Breast epithelium (tissue), 3 donors: ENCODE results near the gene MBLAC1.

Experiments
- POLR2A ChIP-seq: fragments of 450-650 bp; IDR thresholded peaks from one replicate; pipeline ENCODE4 v1.6.1; 2016; ENCODE audit warnings: antibody characterized with exemption, mild to moderate bottlenecking, moderate library complexity
- POLR2AphosphoS5 ChIP-seq, 3 donors: sonication (generic); formaldehyde crosslinking; IDR thresholded peaks; one replicate each; pipeline ENCODE4 v1.6.1; 2017; ENCODE audit warnings: antibody characterized with exemption in 3 of 3
- TF ChIP-seq, protein P1 (sequence below), 3 donors: fragments of 450-650 bp; IDR thresholded peaks; one replicate each; pipeline ENCODE4 v1.5.1; 2016 to 2017; ENCODE audit warnings: antibody characterized with exemption in 3 of 3, mild to moderate bottlenecking in 3 of 3, moderate library complexity in 3 of 3

DNA sequence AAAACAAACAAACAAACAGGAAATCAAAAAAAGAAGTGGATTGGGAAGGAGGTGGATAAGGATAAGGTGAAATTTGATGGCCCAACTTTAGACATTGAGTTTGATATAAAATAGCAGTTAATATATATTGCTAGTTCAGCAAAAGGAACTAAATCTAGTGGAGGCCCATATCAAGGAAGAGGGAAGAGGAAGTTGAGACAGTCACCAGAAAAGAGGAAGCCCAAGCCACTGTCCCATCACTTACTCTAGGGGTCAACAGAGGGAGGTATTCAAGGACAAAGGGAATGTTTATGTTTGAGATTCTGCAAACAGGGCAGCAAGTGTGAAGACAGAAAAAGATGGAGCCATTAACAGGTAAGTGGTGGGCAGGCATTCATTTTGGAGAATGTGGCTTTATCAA, 25.6 kb downstream of the MBLAC1 start:
- no peak for TF ChIP-seq POLR2A
- no peak for TF ChIP-seq POLR2AphosphoS5 (IDR thresholded peaks at IDR 0.05)
- TF ChIP-seq, protein P1, sequence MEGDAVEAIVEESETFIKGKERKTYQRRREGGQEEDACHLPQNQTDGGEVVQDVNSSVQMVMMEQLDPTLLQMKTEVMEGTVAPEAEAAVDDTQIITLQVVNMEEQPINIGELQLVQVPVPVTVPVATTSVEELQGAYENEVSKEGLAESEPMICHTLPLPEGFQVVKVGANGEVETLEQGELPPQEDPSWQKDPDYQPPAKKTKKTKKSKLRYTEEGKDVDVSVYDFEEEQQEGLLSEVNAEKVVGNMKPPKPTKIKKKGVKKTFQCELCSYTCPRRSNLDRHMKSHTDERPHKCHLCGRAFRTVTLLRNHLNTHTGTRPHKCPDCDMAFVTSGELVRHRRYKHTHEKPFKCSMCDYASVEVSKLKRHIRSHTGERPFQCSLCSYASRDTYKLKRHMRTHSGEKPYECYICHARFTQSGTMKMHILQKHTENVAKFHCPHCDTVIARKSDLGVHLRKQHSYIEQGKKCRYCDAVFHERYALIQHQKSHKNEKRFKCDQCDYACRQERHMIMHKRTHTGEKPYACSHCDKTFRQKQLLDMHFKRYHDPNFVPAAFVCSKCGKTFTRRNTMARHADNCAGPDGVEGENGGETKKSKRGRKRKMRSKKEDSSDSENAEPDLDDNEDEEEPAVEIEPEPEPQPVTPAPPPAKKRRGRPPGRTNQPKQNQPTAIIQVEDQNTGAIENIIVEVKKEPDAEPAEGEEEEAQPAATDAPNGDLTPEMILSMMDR (IDR thresholded peaks at IDR 0.05), result no peak
